ENCODE data around the gene OR52N5. TPM values are rescaled to one million over a fixed set of nuclear protein-coding genes. Genes with fewer than 3 reads are reported as not detected.

Gene OR52N5
- 0.63 TPM for total RNA-seq

GRCh38 chr11:5783255-5783654, at the start of gene OR52N5:
TSS of gene OR52N5 (minus strand) at chr11:5783355. CDS start at chr11:5778634, 4,721 bp downstream.

DNA sequence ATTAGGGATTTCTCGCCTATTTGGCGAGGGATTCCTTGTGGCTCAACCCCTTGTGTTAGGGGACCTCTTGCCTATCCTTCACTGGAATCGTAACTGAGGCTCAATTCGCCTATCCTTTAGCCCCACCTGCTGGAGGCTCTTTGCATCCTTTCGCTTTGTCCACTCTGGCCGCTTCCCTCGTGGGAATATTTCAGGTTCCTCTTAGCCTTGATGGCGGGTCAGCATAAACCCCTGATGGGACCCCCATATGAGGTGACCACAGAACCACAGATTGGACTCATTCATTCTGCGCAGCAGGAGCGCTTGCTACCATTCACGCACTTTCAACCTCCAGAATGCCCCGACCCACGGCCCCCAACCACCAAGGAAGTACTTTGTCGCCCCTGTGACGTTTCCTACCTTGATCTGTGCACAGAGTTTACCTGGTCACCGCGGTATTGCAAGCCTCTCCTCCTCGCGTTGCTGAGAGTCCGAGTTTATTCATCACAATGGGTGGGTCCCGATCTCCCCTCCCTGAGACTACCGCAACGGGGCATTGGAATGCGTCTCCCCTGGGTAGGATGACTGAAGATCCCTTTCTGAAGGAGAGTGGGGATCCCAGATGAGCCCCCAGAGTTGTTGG, 25.5 kb upstream of the OR52N5 start, which contains the start of gene OR52N2:
Gene OR52N2, plus strand, starts transcription at position 425 of the 622 bp plus-strand sequence. CDS start 11,412 bp downstream, outside the sequence.

DNA sequence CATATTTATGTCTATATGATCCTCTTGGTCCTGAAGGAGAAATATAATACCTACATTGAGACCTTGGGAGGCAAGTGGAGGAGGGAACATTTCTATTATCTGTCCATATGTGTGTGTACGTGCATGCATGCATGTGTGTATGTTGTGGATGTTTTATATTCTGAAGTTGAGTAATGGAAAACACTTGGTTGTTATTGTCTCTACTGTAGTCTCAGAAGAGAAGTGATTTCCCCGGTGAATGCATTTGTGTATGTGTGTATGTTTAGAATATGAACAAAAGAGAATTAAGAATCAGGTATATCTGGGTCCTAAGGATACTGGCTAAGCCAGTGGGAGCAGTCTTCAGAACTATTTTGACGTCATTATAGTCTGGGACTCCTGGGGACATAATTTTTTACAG, 8.0 kb upstream of the OR52N5 start, which contains the start of gene OR52N1:
Gene OR52N1, minus strand, starts transcription at position 101 of the 400 bp plus-strand sequence. CDS start 2,449 bp downstream, outside the sequence.

DNA sequence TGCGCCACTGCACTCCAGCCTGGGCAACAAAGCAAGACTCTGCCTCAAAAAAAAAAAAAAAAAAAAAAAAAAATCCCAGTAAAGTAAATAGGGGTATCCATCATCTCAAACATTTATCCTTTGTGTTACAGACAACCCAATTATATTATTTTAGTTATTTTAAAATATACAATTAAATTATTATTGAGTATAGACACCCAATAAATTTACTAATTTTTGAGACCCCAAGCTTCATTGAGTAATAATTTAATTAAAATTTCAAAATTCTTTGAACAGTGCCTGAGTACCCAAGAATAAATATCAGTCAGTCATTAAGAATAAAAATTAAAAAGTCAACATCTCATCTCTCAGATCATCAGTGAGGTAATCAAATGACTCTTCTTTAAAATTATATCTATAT, 29.2 kb downstream of the OR52N5 start, which contains the start of gene OR52N4:
Gene OR52N4, plus strand, starts transcription at position 301 of the 400 bp plus-strand sequence. CDS start 498 bp downstream, outside the sequence.

DNA sequence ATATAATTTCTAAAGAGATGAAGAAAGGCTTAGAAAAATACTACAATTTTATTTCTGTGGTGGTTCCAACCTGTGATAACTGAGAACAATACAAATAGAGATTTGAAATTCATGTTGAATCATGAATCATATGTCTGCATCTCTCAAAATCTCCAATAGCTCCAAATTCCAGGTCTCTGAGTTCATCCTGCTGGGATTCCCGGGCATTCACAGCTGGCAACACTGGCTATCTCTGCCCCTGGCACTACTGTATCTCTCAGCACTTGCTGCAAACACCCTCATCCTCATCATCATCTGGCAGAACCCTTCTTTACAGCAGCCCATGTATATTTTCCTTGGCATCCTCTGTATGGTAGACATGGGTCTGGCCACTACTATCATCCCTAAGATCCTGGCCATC, 46.8 kb downstream of the OR52N5 start, which contains the start of gene OR56B1:
Gene OR56B1, plus strand, starts transcription at position 53 of the 400 bp plus-strand sequence. Its CDS starts 69 bp downstream, at position 122.

Other genes with a start within 250 kb of the OR52N5 start
- 3.8 TPM for gene OR52H1, start 234.8 kb downstream of the OR52N5 start, total RNA-seq
- not detected for gene OR52B6, start 202.5 kb downstream of the OR52N5 start, total RNA-seq
- 0.31 TPM for gene TRIM6, start 186.7 kb downstream of the OR52N5 start, total RNA-seq
- 1.6 TPM for gene TRIM34, start 158.4 kb downstream of the OR52N5 start, total RNA-seq
- 6.6 TPM for gene TRIM5, start 98.3 kb downstream of the OR52N5 start, total RNA-seq
- 20.7 TPM for gene TRIM22, start 93.6 kb downstream of the OR52N5 start, total RNA-seq
- not detected for gene OR56B1, start 46.9 kb downstream of the OR52N5 start, total RNA-seq
- 0.63 TPM for gene OR52N4, start 29.1 kb downstream of the OR52N5 start, total RNA-seq
- gene OR52N1, start 7.9 kb upstream of the OR52N5 start, total RNA-seq, result 0.94 TPM
- gene OR52N2, start 25.6 kb upstream of the OR52N5 start, total RNA-seq, result not detected
- 0.94 TPM for gene OR52E6, start 58.5 kb upstream of the OR52N5 start, total RNA-seq
- gene OR52E8, start 74.3 kb upstream of the OR52N5 start, total RNA-seq, result 0.63 TPM
- not detected for gene OR52E4, start 97.3 kb upstream of the OR52N5 start, total RNA-seq
- gene OR52E5, start 109.9 kb upstream of the OR52N5 start, total RNA-seq, result not detected
- gene OR56A3, start 158.9 kb upstream of the OR52N5 start, total RNA-seq, result not detected
- not detected for gene OR56A5, start 185.1 kb upstream of the OR52N5 start, total RNA-seq
- not detected for gene OR52L1, start 203.6 kb upstream of the OR52N5 start, total RNA-seq
- gene OR56A4, start 223.6 kb upstream of the OR52N5 start, total RNA-seq, result 0.31 TPM
- gene OR56A1, start 247.4 kb upstream of the OR52N5 start, total RNA-seq, result 0.31 TPM

All from parietal lobe (tissue), 1 donor.